Stimulated activated CD8-positive, alpha-beta memory T cell treated with anti-CD3 and anti-CD28 coated beads, Interleukin-15, amount 100 ng/mL, for 4 hours (primary cell): ENCODE measurements around the gene SLC26A6.

Source experiments
- DNase-seq, 2 donors: peaks; one replicate each; pipeline ENCODE4 v3.0.0-alpha.2; 2020; ENCODE audit warnings: low read depth in 2 of 2

SLC26A6 gene

DNA sequence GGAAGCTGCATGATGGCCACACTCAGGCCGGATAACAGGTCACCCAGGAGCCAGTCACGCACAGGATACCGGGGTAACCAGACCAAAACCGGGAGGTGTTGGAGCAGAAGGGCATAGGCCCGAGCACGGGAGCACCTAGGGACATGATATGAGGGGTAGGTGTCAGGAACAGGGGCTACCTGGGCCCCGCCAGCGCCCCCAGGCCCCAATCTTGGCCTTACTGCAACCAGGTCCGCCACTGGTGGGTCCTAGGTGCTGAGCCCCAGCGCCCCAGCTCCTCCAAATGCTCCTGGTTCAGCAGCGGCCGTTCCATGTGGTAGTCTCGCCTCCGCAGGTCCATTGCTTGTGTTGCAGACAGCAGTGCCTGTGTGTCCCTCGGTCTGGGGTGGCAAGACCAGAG lies 2.0 kb downstream of the SLC26A6 start:
- no peak for DNase-seq

DNA sequence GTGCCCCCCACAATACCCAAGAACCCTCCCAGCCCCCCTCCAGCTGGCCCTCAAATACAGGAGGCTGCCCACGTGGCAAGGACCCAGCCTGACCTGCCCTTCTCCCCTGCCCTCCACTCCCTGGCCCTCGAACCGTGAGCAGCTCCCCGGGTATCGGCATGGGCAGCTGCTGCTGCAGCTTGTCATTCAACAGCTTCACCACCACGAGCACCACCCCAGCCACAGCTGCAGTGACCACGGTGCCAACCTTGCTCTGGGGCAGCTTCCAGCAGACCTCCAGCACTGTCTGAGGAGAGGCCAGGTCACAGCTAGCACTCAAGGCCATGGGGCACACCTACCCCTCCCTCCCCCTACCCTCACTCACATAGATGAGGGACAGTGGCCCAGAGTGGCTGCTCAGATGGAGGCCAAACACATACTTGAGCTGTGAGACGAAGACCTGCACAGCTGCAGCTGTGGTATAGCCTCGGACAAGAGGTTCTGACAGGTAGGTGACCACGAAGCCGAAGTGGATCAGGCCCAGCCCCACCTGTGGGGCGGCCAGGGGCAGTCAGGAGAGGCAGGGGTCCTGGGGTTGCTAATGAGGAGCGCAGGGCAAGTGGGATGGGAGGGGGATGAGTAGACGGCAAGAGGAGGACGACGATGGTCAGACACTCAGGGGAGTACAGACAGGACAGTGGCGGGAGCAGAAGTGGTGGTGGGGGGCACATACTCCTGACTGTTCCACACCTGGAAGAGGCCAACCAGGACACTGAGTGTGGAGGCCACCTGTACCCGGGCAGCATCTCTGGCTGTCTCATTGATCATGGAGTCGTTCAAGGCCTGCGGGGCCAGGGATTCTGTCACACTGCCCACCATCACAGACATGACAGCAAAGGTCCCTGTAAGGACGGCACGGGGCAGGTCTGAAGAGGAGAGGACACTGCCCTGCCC lies 3.5 kb downstream of the SLC26A6 start:
- no peak for DNase-seq

- no peak for DNase-seq
These were observed 4.4 kb downstream of the SLC26A6 start for GRCh38 chr3:48630833-48631232.

DNA sequence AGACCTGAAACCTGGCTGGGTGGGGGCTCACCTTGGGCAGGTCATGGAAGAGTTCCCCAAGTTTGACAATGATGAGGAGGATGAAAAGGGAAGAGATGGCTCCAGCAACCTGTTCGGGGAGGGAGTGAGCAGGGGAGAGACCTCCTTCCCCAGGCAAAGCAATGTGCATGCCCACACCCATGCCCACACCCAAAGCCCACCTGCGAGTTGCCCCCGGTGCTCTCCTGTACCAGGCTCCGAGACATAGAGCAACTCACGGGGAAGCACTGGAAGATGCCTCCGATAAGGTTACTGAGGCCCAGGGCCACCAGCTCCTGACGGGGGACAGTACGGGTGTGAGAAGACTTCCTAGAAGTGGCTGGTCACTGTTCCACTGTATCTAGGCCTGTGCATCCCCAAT lies 4.9 kb downstream of the SLC26A6 start:
- DNase-seq: no peak

DNA sequence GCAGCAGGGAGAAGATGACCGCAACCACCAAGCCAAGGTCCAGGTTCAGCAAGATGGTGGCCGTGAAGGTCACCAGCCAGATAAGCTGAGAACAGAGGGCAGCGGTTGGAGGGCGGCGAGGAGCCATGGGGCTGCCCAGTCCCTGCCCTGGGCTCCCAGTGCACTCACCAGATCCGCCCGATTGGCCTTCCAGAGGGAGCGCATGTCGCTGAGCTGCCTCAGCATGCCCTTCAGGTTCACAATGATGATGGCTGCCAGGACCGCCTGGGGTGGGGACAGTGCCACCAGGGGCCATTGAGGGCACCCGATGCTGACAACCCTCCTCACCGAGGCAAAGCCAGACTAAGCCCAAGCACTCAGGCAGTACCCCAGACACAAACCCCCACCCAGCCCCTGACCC lies 5.4 kb downstream of the SLC26A6 start:
- no peak for DNase-seq

- DNase-seq: no peak
These were observed 6.8 kb downstream of the SLC26A6 start for GRCh38 chr3:48628277-48629017.

GRCh38 chr3:48625600-48625999 lies 9.7 kb downstream of the SLC26A6 start:
- no peak for DNase-seq

DNA sequence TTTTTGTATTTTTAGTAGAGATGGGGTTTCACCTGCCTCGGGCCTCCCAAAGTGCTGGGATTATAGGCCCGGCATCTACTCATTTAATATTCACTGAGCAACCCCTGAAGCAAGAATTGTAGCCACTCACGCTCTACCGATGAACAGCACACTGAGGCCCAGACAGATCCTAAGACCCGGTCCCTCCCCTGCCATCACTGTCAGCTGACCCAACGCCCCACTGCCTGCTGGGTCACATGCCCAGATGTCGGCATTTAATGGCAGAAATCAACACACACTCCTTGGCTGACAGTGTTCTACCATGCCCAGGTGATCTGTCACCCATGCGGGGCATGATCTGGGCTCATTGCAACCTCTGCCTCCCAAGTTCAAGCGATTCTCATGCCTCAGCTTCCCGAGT lies 10.5 kb downstream of the SLC26A6 start:
- DNase-seq: no peak

DNA sequence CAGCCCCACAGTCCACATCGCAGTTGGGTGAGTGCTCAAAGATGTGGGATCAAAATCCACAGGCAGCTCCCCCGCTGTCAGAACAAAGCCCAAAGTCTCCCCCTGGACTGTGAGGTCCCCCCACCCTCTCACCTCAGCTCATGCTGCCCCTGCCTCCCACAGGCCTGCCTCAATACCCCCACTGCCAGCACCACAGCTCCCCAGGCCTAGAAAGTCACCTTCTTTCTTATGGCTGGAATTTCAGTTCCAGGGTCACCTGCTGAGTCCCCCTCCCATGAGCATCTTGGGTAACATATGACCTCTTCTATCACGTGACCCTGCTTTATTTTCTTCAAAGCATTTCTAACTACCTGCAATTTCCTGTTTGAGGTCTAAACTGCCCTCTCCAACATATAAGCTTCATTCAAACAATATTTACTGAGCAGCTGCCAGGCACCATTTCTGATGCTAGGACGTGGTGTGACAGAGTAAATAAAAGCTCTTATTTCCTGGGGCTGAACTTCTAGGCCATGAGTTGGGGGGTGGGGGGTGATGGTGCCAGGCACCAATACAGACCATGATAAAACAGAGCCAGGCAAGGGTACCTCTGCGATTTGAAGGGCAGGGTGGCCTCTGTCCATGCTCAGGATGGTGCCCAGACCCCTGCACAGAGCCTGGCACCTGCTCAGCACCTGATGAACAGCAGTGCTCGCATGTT lies 11.3 kb downstream of the SLC26A6 start:
- DNase-seq: no peak

DNA sequence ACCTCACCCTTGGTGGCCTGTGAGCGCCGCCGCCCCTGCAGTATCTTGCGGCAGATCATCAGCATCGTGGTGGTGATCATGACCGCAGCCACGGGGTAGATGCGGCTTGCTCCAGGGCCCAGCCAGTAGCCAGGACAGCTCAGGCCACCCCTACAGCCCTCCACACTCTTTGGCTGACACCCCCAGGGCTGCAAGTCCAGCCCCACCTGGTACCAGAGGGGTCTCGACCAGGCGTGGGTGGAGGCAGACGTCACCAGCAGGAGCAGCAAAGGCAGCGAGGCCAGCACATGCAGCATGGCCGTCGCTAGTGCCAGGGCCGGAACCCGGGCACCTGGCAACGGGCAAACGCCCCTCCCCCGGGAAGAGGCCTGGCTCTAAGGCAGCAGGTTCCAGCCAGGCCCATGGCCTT lies 13.8 kb downstream of the SLC26A6 start, which contains the start of gene TMEM89:
TMEM89 (minus strand) TSS at position 309 of the 409 bp plus-strand sequence; CDS start at position 296, 13 bp downstream.
- DNase-seq: no peak

DNA sequence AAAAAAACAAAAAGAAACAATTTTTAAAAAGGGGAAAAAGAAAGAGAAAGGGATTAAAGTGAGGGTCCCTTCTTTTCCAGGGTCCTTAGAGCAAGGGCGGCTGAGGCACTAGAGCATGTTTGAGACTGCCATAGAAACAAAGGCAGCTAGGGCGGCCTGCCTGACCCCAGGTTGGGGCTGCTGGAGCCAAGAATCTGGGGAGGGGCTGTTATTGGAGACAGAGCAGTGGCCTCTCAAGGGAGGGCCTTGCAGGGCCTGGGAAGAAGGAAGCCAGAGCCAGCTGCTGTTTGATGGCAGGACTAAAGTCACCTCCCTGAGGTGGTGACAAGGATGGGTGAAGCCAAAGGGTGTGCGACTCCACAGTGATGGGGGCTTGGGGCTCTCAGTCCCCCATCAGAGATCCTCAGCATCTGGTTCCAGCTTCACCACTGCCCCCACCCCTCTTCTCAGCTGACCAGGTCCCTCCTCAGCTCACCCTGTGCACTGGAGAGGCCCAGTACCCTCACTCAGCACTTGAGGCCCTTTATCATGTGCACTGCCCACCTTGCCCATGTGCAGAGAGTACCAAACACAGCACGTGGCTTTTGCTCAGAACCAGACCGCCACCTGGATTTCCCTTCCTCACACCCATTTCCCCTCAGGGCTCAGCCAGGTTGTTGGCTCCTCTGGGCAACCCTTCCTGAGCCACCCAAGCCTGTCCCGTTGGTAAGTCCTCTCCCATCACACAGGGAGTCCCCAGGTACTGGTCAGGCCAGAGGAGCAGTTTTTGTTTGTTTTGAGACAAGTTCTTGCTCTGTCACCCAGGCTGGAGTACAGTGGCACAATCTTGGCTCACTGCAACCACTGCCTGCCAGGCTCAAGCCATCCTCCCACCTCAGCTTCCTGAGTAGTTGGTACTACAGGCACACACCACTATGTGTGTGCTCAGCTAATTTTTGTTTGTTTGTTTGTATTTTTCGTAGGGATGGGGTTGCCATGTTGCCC lies 15.4 kb downstream of the SLC26A6 start:
- no peak for DNase-seq

GRCh38 chr3:48617559-48617958 lies 17.7 kb downstream of the SLC26A6 start:
- DNase-seq: no peak

DNA sequence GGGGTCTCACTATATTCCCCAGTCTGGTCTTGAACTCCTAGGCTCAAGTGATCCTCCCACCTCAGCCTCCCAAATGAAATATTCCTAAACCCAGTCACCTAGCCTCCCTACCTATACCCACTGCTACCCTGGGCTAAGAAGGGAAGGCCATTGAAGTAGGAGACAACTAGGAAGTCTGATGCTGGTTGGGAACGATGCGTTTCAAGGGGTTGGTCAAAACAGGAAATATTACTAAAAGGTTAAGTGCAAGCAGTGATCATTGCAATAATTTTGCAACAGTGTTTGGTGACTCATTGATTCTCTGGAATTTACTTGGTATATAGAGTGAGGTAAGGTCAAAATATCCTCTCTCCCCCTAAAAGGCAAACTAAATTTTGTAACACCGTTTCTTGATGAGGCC lies 21.2 kb downstream of the SLC26A6 start:
- no peak for DNase-seq

GRCh38 chr3:48612309-48612708 lies 23.0 kb downstream of the SLC26A6 start:
- no peak for DNase-seq

GRCh38 chr3:48609088-48610005 lies 25.9 kb downstream of the SLC26A6 start, which contains the start of gene UQCRC1:
Gene UQCRC1 (minus strand): TSS chr3:48609646. CDS start chr3:48609620, 26 bp downstream.
- peak; percentile 80 to 84 for DNase-seq

GRCh38 chr3:48607519-48607918 lies 27.7 kb downstream of the SLC26A6 start:
- DNase-seq: no peak

DNA sequence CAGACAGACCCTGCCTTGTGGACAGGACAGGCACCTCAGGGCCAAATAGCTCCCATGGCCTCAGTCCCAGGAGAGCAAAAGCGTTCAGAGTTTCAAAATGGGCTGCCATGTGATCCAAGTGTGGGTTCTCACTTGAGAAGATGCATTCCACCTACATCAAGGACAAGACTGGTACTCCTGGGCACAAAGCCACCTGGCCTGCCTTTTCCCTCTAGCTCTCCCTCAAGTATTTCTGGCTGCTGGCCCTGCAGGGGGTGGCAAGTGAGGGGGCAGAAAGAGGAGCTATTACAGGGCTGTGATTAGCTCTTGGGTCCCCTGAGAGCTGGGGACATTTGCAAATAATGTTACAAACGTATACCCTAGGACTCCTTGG lies 33.7 kb downstream of the SLC26A6 start:
- no peak for DNase-seq

DNA sequence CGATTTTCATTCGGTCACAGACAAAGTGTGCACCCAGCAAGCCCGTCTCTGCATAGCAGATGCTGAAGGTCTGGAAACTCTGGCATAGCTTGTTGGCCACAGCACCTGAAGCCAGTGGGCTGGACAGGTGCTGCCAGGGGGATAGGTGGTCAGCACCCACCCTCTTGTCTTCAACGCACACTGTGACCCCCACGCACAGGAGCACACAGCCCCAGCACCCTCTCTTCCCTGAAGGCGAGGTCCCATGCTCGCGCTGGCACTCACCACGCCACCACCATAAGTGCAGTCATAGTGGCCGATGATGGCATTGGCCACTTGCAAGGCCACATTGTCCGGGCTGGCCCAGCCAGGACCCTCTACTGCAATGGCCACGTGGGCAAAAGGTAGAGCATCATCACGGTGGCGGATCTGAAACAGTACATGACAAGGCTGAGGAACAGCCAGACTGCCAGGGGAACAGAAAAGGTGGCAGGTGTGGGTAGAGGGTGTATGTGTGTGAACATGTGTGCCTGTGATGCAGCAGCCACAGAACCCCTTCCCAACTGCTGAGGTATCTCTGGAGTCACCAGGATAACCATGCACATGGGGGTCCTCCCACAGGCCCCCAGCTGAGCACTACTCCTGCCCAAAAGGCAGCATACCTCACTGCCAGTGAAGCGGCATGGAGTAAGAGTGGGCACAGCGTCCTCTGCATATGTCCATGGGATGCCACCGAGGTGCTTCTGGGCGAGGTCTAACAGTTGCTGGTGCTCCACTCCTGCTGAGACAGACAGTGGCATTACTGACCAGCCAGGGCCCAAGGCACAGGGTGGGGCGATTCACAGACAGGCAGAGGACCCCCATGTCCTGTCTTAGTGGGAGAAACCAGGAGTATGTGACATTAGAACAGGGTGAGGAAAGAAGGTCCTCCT lies 34.3 kb downstream of the SLC26A6 start:
- DNase-seq: no peak
